Central memory CD4-positive, alpha-beta T cell (primary cell): Measurements from ENCODE around the gene SCAMP1.
"Not testable (repeated sequence)": the region's sequence is repeated elsewhere in the genome, so short reads cannot be mapped to it uniquely, and the experiment has no call there.

Experiments
- DNase-seq: peaks from one replicate; pipeline ENCODE4 v3.0.0; 2022

The SCAMP1 gene

DNA sequence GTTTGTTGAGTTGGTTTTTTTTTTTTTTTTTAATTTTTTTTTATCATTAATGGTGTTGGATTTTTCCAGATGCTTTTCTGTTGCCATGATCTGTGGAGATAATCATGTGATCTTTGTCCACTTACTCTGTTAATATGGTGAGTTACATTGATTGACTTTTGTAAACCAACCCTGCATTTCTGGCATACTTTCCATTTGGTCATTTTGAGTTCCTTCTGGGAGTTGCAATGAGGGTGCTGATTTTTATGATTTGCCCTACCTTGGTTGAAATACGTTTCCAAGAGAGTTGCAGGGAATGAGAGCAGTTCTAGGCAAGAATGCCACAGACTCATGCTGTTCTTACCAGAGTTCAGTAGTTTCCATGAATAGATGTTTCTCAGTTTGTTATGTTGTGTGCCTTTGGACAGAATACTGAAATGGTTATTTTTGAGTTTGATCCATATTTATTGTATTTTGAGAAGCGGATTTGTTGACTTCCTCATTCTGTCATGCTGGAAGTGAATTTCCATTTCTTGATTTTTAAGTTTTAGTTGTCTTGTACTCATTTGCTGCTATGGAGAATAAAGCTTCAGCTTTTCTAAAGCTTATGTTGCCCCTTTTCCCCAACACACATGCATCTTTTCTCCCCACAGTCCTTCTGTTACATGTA is 69.0 kb downstream of the SCAMP1 start:
- no peak for DNase-seq

DNA sequence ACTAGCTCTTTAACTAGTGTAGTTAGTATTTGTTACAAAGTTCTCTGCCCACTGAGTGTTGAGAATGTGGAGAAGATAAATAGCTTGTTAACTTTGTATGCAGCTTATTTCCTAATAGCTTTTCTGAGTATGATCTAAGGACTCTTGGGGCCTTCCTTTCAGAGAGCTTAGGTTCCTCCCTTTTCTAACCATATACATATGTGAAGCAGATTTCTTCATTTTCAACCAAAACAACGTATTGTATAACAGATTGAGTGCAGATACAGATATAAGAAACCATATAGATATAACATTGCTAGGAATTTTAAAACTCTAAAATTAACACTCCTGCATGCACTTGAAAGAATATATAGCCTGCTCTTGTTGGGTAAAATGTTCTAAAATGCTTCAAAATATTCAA is 70.4 kb downstream of the SCAMP1 start:
- no peak for DNase-seq

DNA sequence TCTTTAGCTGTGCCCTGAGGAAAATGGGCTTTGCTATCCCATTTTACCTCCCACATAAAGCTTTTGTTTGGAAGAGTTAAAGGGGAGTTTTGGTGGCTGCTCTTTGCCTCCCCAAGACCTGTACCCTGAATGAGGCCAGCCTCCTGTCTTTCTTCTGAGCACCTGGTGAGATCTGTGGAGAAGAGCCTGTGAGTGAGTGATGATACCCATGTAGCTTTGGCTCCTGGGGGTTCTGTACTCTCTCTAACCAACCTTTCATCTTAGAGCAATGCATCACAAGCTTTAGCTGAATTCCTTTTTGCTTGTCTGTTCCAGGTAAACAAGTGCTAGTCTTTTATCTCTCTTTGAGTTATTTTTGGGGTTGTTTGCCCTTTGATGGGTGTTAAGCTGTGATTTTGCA is 73.6 kb downstream of the SCAMP1 start:
- DNase-seq = no peak

DNA sequence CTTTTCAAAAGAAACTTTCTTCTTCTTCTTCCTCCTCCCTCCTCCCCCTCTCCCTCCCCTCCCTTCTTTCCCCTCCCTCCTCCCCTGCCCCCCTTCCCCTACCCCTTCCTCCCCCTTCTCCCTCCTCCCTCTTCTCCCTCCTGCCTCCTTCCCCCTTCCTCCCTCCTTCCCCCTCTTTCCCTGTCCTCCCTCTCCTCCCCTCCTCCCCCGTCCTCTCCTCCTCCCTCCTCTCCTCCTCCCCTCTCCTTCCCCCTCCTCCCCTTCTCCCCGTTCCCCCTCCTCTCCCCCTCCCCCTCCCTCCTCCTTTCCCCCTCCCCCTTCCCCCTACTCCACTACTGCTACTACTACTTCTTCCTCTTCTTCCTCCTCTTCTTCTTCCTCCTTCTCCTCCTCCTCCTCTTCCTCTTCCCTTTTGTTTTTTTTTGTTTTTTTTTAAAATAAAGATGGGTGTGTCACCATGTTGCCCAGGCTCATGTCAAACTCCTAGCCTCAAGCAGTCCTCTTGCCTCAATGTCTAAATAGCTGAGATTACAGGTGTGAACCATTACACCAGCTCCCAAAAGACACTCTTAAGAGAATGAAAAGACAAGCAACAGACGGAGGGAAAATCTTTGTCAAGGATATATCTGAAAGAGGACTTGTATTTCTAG is 87.5 kb downstream of the SCAMP1 start:
- DNase-seq = no peak

DNA sequence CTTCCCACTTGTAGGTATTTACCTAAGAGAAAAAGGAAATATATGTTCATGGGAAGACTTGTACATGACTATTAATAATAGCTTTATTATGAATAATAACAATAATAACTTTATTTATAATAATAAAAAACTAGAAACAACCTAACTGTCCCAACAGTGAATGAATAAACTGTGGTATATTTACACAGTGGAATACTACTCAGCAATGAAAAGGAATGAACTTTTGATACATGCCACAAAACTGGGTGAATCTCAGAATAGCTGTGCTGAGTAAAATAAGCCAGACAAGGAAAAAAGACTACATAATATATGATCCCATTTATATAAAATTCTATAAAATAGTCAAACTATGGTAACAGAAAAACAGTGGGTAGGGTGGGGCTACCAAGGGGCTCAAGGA is 88.7 kb downstream of the SCAMP1 start:
- DNase-seq = no peak

DNA sequence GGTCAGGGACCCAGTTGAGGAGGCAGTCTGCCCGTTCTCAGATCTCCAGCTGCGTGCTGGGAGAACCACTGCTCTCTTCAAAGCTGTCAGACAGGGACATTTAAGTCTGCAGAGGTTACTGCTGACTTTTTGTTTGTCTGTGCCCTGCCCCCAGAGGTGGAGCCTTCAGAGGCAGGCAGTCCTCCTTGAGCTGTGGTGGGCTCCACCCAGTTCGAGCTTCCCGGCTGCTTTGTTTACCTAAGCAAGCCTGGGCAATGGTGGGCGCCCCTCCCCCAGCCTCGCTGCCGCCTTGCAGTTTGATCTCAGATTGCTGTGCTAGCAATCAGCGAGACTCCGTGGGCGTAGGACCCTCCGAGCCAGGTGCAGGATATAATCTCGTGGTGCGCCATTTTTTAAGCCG is 97.1 kb downstream of the SCAMP1 start:
- not testable (repeated sequence) for DNase-seq

DNA sequence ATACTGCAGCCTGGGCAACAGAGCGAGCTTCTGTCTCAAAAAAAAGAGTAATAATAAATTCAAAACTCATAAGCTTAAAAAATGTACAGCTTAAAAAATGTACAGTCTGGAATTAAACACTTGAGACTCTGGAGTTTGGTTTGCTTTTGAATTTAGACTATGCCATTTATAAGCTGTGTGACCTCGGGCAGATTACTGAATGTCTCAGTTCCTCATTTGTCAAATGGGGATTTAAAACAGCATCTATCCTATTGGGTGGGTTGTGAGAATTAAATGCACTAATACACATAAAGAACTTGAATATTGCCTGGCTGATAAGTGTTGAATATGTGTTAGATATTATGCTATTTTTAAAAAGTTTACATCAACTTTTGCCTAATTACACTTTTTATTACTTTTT is 98.4 kb downstream of the SCAMP1 start:
- DNase-seq = no peak

DNA sequence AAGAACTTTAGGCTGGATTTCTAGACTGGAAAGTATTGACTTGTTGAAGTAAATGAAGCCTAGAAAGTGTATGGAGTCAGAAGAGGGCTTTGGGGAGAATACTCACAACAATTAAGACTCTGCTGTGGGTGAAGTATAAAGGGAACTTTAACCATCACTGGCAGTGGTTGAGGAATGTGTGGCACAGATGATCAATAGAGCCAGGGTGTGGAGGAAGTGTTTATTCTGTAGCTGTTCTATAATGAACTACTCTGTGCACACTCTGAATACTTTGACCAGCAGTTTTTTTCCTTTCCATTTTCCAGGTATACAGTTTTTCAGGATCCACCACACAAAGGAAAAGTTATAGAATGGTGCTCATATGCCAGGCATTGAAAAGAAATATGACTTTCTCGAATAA is 106.7 kb downstream of the SCAMP1 start:
- DNase-seq = no peak

DNA sequence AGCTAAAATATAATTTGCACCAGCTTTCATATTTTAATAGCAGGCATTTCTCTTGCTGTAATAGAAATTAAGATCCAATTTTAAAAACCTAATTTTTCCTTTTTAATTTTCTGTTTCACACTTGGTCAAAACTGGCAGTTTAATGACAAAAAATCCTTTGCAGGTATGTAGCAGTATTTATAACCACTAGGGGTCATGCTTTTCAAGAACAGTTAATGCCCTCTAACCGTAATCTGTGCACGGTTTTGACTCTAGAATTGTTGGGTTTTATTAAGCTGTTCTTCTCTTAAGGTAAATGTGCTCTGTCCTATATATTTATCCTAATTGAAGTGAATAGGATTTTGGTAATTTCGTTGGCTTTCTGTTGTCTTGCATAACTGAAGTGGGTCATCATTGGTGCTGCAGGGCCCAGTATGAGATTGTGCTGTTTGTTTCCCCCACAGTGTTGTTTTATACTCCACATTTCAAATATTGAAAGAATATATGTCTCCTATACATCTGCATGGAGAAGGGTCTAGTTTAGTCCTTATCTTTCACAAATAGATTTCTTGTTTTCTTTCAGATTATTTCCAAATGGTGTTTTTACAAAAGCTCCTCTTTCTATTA is 107.4 kb downstream of the SCAMP1 start:
- no peak for DNase-seq

DNA sequence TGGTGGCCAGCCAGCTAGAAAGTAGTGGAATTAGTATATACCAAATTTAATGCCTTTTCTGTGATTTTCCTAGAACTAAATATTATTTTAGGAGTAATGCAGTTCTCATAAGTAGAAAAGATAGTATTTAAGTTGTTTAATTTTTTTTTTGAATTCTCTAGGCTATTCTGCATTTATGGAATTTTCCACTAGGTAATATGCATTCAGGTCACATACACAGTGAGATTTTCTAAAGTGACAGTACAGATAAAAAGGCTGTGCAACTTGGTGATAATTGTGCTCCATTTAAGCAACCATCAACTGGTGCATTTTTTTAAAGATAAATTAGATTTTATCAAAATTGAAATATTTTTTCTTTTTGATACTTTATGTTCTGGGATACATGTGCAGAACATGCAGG is 111.5 kb downstream of the SCAMP1 start:
- no peak for DNase-seq

DNA sequence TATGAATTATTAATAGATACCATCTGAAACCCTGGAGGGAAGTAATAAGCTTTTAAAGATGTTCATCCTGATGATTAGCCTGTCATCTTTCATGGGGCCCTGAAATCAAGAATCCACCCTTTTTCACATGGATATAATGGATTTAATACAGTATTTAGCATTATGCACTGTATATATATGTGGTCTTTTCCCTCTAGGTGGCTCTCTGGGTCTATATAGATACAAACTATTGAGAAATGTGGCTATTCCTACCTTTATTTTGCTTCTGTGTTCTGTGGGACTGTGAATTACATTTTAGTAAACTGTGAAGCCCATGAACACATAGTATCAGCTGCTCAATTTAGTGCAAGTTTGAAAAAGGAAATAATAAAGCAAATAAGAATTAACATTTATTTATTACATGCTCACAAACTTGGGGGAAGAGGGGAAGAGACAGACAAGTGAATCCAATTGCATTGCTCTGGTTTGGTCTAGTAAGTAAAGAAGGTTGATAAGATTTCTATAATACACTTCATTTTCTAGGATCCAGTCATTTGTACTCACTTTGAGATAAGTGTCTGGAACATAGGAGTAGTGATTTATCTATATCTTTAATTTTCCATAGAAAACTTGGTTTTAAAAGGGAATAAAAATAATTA is 112.2 kb downstream of the SCAMP1 start:
- no peak for DNase-seq

DNA sequence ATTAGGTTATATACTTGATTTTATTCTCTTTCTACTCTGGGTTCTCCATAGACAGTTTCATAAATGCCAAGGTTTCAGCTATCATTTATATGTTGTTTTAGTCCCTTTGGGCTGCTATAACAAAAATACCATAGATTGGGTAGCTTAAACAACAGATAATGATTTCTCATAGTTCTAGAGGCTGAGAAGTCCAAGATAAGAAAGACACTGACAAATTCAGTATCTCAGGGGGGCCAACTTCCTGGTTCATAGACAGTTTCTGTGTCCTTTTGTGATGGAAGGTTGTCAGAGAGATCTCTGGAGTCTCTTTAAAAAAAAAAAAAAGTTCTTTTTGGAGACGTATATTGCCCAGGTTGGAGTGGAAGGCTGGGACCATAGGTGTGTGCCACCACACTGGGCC is 113.3 kb downstream of the SCAMP1 start:
- DNase-seq = no peak

DNA sequence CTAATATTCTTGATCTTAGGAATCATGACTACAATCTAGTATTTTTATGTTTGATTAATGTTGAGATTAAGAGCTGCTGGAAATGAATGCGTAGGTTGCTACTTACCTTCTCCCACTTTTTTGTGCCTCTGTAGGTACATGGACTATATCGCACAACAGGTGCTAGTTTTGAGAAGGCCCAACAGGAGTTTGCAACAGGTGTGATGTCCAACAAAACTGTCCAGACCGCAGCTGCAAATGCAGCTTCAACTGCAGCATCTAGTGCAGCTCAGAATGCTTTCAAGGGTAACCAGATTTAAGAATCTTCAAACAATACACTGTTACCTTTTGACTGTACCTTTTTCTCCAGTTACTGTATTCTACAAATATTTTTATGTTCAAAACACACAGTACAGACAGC is 115.0 kb downstream of the SCAMP1 start:
- DNase-seq = no peak

DNA sequence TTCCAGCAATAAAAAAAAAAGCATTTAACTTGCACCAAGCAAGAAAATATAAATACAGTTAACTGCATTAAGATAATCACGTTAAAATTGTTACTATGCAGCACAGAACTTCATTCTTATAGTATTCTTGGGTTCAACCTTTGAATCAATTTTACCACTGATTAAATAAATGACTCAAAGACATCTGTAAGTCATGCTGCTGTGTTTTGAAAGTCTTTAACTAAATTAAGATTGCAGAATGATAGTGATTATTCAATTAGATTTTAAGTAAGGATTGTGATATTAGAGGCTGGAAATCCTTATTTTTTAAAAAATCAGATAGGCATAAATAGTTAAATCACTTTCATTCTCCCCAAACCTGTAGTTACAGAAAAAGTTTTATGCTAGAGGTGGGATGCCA is 116.4 kb downstream of the SCAMP1 start:
- DNase-seq = no peak

DNA sequence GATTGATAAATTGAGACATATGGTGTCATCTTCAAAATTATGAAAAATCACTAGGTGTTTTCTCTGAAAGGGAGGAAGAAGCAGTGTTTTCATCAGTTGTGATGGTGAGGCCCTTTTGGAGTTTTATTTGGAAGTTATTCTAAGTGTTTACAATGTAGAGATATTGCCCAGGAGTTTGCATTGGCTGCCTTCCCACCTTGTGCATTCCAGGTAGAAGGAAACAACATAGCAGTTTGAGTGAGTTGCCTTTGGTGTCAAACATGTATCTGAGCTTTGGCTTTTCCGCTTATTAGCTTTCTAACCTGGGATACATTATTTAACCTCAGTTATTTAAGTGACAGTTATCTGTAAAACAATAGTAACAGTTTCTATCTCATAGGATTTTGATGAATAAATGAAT is 122.5 kb downstream of the SCAMP1 start:
- DNase-seq = no peak

DNA sequence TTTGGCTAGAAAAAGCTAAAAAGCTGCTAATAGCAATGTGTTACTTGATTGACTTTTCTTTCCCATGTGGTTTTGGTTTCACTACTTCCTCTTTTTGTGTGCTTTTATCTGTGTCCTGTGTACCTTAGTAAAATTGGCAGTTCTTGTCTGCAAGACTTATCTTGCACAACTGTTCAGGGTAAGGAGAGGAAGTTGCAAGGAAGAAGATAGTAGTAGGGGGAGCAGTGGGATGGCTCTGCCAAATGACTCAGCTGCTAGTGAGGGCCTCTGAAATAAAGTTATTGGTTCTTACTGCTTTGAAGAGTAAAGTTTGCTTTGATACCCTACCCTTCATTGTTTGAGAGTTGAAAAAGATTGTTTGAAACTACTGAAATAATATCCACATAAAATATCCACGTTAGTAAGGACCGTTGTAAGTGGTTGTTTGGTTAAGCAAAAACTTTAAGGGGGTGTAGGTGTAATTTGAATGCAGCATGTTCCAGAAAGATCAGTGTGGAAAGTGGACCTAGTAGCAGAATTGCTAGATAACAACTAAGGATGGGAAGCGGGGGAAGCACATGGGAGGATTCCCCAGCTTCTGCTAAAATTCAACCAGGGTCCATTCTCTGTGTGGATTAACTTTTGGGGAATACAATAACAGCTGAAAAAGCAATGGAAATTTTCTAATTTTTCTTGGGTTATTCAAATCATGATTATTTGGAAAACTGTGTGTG is 123.5 kb downstream of the SCAMP1 start:
- DNase-seq = no peak

DNA sequence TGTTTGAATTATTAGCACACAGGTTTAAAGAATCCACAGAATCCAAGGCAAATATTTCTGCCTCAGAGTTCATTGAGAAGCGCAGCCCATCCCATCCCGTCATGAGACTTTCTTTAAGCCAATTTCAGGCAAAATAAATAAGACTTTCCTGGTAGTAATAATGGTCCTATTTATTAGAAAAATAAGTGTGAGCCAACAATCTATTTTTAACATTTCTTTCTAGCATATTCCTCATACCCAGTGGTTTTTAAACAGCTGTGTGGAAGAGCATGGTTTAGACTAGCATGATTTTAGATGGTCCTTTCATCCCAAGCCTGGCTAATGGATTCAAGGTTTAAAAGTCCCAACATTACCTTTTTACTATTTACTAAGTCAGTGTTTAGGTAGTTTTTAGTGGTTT is 125.8 kb downstream of the SCAMP1 start:
- no peak for DNase-seq

DNA sequence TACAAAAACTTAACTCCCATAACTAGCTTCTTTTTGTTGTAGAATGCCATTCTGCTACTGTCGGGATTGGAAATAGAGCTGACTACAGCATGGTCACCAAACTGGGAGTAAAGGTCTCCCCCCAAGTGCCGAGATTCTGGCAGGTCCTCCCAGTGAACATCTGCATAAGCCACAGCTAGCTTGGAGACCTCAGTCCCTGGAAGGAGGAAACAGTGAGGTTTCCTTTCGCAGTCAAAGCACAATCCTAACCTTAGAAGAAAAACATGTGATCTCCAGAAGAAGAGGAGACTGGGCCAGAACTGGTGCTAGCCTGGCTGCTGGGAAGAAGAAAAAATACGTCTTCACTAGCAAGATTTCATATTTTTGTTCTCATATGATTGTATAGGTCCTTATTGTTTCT is 127.4 kb downstream of the SCAMP1 start:
- DNase-seq = no peak

DNA sequence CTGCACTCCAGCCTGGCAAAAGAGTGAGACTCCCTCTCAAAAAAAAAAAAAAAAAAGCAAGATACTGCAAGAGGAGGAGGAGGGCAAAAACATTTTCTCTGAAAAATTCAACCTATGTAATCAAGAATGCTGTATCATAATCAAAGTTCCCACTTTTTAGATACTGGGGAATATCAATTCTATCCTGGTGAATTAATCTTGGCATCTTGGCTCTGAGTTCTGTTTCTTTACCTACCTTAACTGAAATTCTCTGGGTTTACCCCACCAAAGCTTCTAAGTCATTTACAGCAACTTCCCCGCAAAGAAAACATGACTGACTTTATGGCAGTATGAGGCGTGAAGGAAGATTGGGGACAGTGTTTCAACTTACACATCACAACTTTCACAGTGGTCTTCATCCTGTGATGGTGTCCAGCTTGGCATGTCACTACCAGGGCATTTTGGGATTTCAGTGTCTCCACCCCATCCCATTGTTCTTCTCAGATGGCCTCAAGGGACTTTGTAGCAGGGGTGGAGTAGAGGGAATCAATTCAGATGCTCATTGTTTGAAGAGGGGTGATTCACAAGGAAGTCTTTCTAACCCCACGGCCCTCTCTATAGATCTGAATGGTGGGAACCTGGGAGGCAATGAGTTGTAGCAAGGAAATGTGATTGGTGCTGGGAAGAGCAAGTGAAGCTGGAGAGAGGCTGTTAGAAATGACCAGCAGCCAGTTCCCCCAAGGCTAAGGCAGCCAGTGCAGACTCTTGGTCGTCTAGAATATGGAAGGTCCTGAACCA is 130.5 kb downstream of the SCAMP1 start:
- no peak for DNase-seq

DNA sequence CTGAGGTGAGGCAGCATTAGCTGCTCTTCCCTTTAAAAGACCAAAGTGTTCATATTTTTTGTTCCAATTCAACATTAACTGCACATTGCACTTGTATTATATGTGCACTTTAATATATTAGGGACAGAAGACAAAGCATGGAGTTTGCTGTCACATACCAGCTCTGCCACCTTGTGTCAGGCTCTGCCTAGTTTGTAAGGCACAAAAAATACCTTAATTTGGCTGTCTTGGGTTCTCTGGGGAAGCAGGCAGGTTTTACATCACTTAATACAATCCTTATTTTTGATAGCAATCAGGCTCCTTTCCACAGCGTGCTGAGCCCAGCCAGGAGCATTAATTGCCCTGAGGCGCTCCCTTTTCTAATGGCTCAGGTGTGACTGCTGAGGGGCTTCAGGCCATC is 131.8 kb downstream of the SCAMP1 start:
- DNase-seq = no peak

DNA sequence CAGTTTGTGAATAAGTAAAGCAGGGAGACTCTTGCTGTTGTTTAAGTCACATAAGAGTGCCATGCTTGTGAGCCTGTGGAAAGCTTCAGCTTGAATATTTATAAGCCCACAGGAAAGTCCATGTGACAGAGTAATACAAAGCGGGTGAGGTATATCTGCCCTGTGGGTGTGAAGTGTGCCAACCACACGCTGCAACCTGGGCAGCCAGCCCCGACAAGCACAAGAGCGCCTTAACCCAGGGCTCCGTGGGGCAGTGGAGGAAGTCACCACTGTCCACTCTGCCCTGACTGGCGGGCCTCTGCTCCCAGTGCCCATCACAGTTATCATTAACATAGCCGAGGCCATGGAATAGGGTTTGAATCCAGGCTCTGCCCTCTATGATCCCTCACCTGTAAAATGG is 132.2 kb downstream of the SCAMP1 start:
- DNase-seq = no peak

DNA sequence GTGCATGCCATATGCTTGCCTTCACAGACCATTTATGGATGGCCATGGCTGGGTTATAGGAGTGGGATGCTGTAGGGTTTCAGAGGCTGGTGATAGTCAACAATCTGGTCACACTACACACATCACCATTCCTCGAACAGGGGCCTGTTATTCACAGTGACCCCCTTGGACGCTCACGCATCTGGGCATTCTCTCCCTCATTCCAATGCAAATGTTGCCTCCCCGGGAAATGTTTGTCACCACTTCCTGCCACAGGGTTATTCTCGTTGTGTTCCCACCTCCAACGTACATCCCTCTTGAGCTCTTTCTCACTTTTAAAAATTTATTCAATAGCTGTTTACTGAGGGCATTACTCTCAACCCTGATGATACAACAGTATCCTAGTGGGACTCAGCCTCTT is 135.4 kb downstream of the SCAMP1 start:
- no peak for DNase-seq

DNA sequence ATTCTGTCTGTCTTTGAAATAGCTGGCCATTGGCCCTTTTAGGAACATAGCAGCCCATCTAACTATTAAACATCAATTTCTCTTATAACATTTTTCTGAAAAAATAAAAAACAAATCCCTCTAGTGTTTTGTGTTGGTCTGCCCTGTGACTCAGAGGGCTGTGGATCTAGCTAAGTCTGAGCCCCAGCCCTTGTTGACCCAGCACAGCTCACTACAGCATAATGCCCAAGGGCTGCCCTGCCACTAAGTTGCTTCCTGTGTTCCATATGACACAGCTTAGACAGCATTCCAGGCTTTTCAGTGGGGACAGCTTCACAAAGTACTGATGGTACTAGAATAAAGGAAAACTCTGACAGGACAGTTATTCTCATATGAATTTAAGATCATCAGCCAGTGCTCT is 136.0 kb downstream of the SCAMP1 start:
- DNase-seq = no peak
